Skeletal muscle cell (primary cell): ENCODE data around the gene CAPZB.

ENCODE experiments used
- DNase-seq: peaks from one replicate; pipeline ENCODE4 v3.0.0-alpha.2; 2010; ENCODE audit warnings: low read depth
- H3K4me3 ChIP-seq: 2 replicates; pipeline ENCODE4 v1.5.1; 2011; ENCODE audit warnings: low read depth, mild to moderate bottlenecking, control low read depth, low read length, moderate library complexity

Gene CAPZB

GRCh38 chr1:19476450-19477190, 8.7 kb downstream of the CAPZB start:
- no peak for DNase-seq
- H3K4me3 ChIP-seq: no peak overlapping the region

GRCh38 chr1:19475296-19475695, 10.0 kb downstream of the CAPZB start:
- no peak for DNase-seq
- no peak overlapping the region for H3K4me3 ChIP-seq

- H3K4me3 ChIP-seq: no peak overlapping the region
- DNase-seq: no peak
These were observed 13.2 kb downstream of the CAPZB start for GRCh38 chr1:19472174-19472573.

GRCh38 chr1:19469004-19469403, 16.3 kb downstream of the CAPZB start:
- no peak overlapping the region for H3K4me3 ChIP-seq
- no peak for DNase-seq

- DNase-seq: no peak
- no peak overlapping the region for H3K4me3 ChIP-seq
These were observed 16.9 kb downstream of the CAPZB start for GRCh38 chr1:19468397-19468956.

GRCh38 chr1:19467199-19468187, 17.8 kb downstream of the CAPZB start:
- H3K4me3 ChIP-seq: no peak overlapping the region
- no peak for DNase-seq

GRCh38 chr1:19466112-19466561, 19.2 kb downstream of the CAPZB start:
- no peak overlapping the region for H3K4me3 ChIP-seq
- no peak for DNase-seq

GRCh38 chr1:19465650-19466049, 19.7 kb downstream of the CAPZB start:
- no peak overlapping the region for H3K4me3 ChIP-seq

GRCh38 chr1:19465123-19465522, 20.2 kb downstream of the CAPZB start:
- no peak overlapping the region for H3K4me3 ChIP-seq
- DNase-seq: no peak

More at GRCh38 chr1:19465650-19466049, 19.7 kb downstream of the CAPZB start:
- DNase-seq: no peak

GRCh38 chr1:19464696-19465095, 20.6 kb downstream of the CAPZB start:
- no peak for DNase-seq
- no peak overlapping the region for H3K4me3 ChIP-seq

- H3K4me3 ChIP-seq: no peak overlapping the region
- DNase-seq: no peak
These were observed 21.9 kb downstream of the CAPZB start for GRCh38 chr1:19463504-19463803.

- DNase-seq: no peak
- H3K4me3 ChIP-seq: no peak overlapping the region
These were observed 22.4 kb downstream of the CAPZB start for GRCh38 chr1:19462781-19463503.

GRCh38 chr1:19461220-19461554, 24.2 kb downstream of the CAPZB start:
- DNase-seq: no peak
- H3K4me3 ChIP-seq: no peak overlapping the region

- no peak for DNase-seq
- no peak overlapping the region for H3K4me3 ChIP-seq
These were observed 24.7 kb downstream of the CAPZB start for GRCh38 chr1:19460535-19461219.

- no peak overlapping the region for H3K4me3 ChIP-seq
- DNase-seq: no peak
These were observed 26.4 kb downstream of the CAPZB start for GRCh38 chr1:19458815-19459417.

- no peak overlapping the region for H3K4me3 ChIP-seq
These were observed 27.7 kb downstream of the CAPZB start for GRCh38 chr1:19457607-19458006.

GRCh38 chr1:19456968-19457441, 28.3 kb downstream of the CAPZB start:
- no peak for DNase-seq
- no peak overlapping the region for H3K4me3 ChIP-seq

More at GRCh38 chr1:19457607-19458006, 27.7 kb downstream of the CAPZB start:
- no peak for DNase-seq

- DNase-seq: no peak
- H3K4me3 ChIP-seq: no peak overlapping the region
These were observed 30.0 kb downstream of the CAPZB start for GRCh38 chr1:19455353-19455752.
